H9 (cell line): ENCODE results near the gene CCSER1. TPM values are rescaled to one million over a fixed set of nuclear protein-coding genes. Genes with fewer than 3 reads are reported as not detected.
A peak's percentile ranks its signal among the peaks of the same experiment; 100 is the strongest.

Experiments used
- DNase-seq: peaks from one replicate; pipeline ENCODE4 v3.0.0-alpha.2; 2017
- H2AFZ ChIP-seq: one replicate; pipeline ENCODE4 v1.6.1; 2013; ENCODE audit warnings: mild to moderate bottlenecking, low read length, control low read depth, moderate library complexity
- H2AK5ac ChIP-seq: 2 replicates; pipeline ENCODE4 v1.6.1; 2013; ENCODE audit warnings: low read length, control low read depth, mixed read lengths; ENCODE audit not compliant: insufficient read length
- H2BK120ac ChIP-seq: one replicate; pipeline ENCODE4 v1.6.1; 2013; ENCODE audit warnings: low read depth, mild to moderate bottlenecking, low read length, control low read depth, inconsistent platforms; ENCODE audit not compliant: poor library complexity, severe bottlenecking
- H2BK12ac ChIP-seq: 2 replicates; pipeline ENCODE4 v1.6.1; 2013; ENCODE audit warnings: low read length, control low read depth, mixed read lengths, low read depth; ENCODE audit not compliant: insufficient read length
- H2BK15ac ChIP-seq: 2 replicates; pipeline ENCODE4 v1.6.1; 2013; ENCODE audit warnings: low read depth, low read length, control low read depth
- H2BK20ac ChIP-seq: one replicate; pipeline ENCODE4 v1.6.1; 2013; ENCODE audit warnings: low read depth, mild to moderate bottlenecking, low read length, control low read depth, inconsistent platforms; ENCODE audit not compliant: poor library complexity, severe bottlenecking
- H2BK5ac ChIP-seq: 2 replicates; pipeline ENCODE4 v1.6.1; 2013; ENCODE audit warnings: low read length, control low read depth, mixed read lengths; ENCODE audit not compliant: insufficient read length
- H3K14ac ChIP-seq: 2 replicates; pipeline ENCODE4 v1.6.1; 2013; ENCODE audit warnings: low read length, control low read depth; ENCODE audit not compliant: insufficient read depth
- H3K18ac ChIP-seq: 2 replicates; pipeline ENCODE4 v1.6.1; 2013; ENCODE audit warnings: low read depth, mild to moderate bottlenecking, mixed read lengths, low read length, control low read depth; ENCODE audit not compliant: insufficient read length
- H3K23ac ChIP-seq: 2 replicates; pipeline ENCODE4 v1.6.1; 2013; ENCODE audit warnings: low read length, control low read depth, mixed read lengths, low read depth; ENCODE audit not compliant: insufficient read length
- H3K23me2 ChIP-seq: 2 replicates; pipeline ENCODE4 v1.6.1; 2013; ENCODE audit warnings: low read depth, mild to moderate bottlenecking, mixed read lengths, low read length, control low read depth; ENCODE audit not compliant: insufficient read length, poor library complexity, severe bottlenecking
- H3K27ac ChIP-seq: 2 replicates; pipeline ENCODE4 v1.5.1; 2013; ENCODE audit warnings: low read length, control low read depth, mixed read lengths, low read depth; ENCODE audit not compliant: insufficient read length
- H3K27me3 ChIP-seq: 2 replicates; pipeline ENCODE4 v1.6.1; 2013; ENCODE audit warnings: low read length, control low read depth, inconsistent platforms; ENCODE audit not compliant: insufficient read depth
- H3K4ac ChIP-seq: 2 replicates; pipeline ENCODE4 v1.6.1; 2013; ENCODE audit warnings: low read depth, mild to moderate bottlenecking, control low read depth, inconsistent platforms, low read length, moderate library complexity
- H3K4me1 ChIP-seq: 2 replicates; pipeline ENCODE4 v1.6.1; 2013; ENCODE audit warnings: low read length, control low read depth, inconsistent platforms; ENCODE audit not compliant: insufficient read depth
- H3K4me2 ChIP-seq: 2 replicates; pipeline ENCODE4 v1.6.1; 2013; ENCODE audit warnings: low read length, control low read depth, mixed read lengths; ENCODE audit not compliant: insufficient read length, insufficient read depth
- H3K56ac ChIP-seq: 2 replicates; pipeline ENCODE4 v1.6.1; 2013; ENCODE audit warnings: low read depth, mild to moderate bottlenecking, mixed read lengths, low read length, control low read depth; ENCODE audit not compliant: insufficient read length
- H3K79me1 ChIP-seq: 2 replicates; pipeline ENCODE4 v1.6.1; 2013; ENCODE audit warnings: low read depth, mild to moderate bottlenecking, moderate library complexity, low read length, control low read depth, inconsistent platforms; ENCODE audit not compliant: insufficient read depth, poor library complexity, severe bottlenecking
- H3K79me2 ChIP-seq: 2 replicates; pipeline ENCODE4 v1.6.1; 2013; ENCODE audit warnings: low read length, control low read depth, inconsistent platforms; ENCODE audit not compliant: insufficient read depth
- H3K9ac ChIP-seq: 2 replicates; pipeline ENCODE4 v1.6.1; 2013; ENCODE audit warnings: low read length, control low read depth, mixed read lengths; ENCODE audit not compliant: insufficient read length; ENCODE audit errors: extremely low read depth
- H3K9me3 ChIP-seq: one replicate; pipeline ENCODE4 v1.6.1; 2013; ENCODE audit warnings: low read depth, low read length, inconsistent platforms; ENCODE audit not compliant: control insufficient read depth
- H3T11ph ChIP-seq: one replicate; pipeline ENCODE4 v1.6.1; 2013; ENCODE audit warnings: mild to moderate bottlenecking, low read length, control low read depth, inconsistent platforms
- H4K20me1 ChIP-seq: one replicate; pipeline ENCODE4 v1.6.1; 2013; ENCODE audit not compliant: control insufficient read depth, insufficient read length, insufficient read depth
- H4K5ac ChIP-seq: 2 replicates; pipeline ENCODE4 v1.6.1; 2013; ENCODE audit warnings: low read depth, mild to moderate bottlenecking, mixed read lengths, low read length, control low read depth; ENCODE audit not compliant: insufficient read length
- H4K8ac ChIP-seq: replicated peaks from 2 replicates; pipeline ENCODE4 v1.6.1; 2013; ENCODE audit warnings: low read length, control low read depth, mixed read lengths, low read depth; ENCODE audit not compliant: insufficient read length
- H4K91ac ChIP-seq: 2 replicates; pipeline ENCODE4 v1.6.1; 2013; ENCODE audit warnings: low read depth, mild to moderate bottlenecking, moderate library complexity, mixed read lengths, low read length, control low read depth; ENCODE audit not compliant: insufficient read length
- H3K27ac Mint-ChIP-seq, 3 experiments: 2 replicates in 2 of 3; 3 replicates in 1 of 3; pipeline ENCODE4 v1.8.0; 2020 to 2021; ENCODE audit warnings: mixed read lengths in 3 of 3, mild to moderate bottlenecking in 1 of 3, moderate library complexity in 1 of 3
- H3K27me3 Mint-ChIP-seq: 2 replicates; pipeline ENCODE4 v1.8.0; 2021; ENCODE audit warnings: low read depth, mild to moderate bottlenecking, moderate library complexity, mixed read lengths
- H3K36me3 Mint-ChIP-seq, 3 experiments: 2 replicates in 2 of 3; 3 replicates in 1 of 3; pipeline ENCODE4 v1.8.0; 2020 to 2021; ENCODE audit warnings: low read depth in 3 of 3, mixed read lengths in 3 of 3; ENCODE audit not compliant: insufficient read depth in 1 of 3
- H3K4me1 Mint-ChIP-seq, 2 experiments: 2 replicates each; pipeline ENCODE4 v1.8.0; 2020; ENCODE audit warnings: mixed read lengths in 2 of 2
- H3K4me3 Mint-ChIP-seq, 2 experiments: 2 replicates in 1 of 2; 3 replicates in 1 of 2; pipeline ENCODE4 v1.8.0; 2020 to 2021; ENCODE audit warnings: mild to moderate bottlenecking in 2 of 2, mixed read lengths in 2 of 2, moderate library complexity in 1 of 2
- H3K9me3 Mint-ChIP-seq, 2 experiments: 2 replicates in 1 of 2; 3 replicates in 1 of 2; pipeline ENCODE4 v1.8.0; 2020; ENCODE audit warnings: mild to moderate bottlenecking in 2 of 2, mixed read lengths in 2 of 2, moderate library complexity in 1 of 2
- WGBS: extraction: QIAGEN DNeasy Blood & Tissue Kit; methylation state at CpG from one replicate; pipeline ENCODE4 v1.1.7; 2013; ENCODE audit warnings: missing lambda C conversion rate, low lambda C conversion rate, mixed read lengths; ENCODE audit not compliant: insufficient read length; ENCODE audit errors: extremely low coverage; 5-methylcytosine and 5-hydroxymethylcytosine counted together
- total RNA-seq: library from RNA; stranded (reverse); gene quantifications from 2 replicates; pipeline ENCODE4 v1.2.1, GENCODE V29; 2021
- TF ChIP-seq, protein P1 (sequence below): fragments of 200-600 bp; sonication (generic); conservative IDR thresholded peaks from 3 replicates; pipeline ENCODE4 v1.8.0; 2021; ENCODE audit warnings: antibody characterized with exemption, mild to moderate bottlenecking

Gene CCSER1
- total RNA-seq, 1 experiment from 2014 or later: 0.37 TPM

DNA sequence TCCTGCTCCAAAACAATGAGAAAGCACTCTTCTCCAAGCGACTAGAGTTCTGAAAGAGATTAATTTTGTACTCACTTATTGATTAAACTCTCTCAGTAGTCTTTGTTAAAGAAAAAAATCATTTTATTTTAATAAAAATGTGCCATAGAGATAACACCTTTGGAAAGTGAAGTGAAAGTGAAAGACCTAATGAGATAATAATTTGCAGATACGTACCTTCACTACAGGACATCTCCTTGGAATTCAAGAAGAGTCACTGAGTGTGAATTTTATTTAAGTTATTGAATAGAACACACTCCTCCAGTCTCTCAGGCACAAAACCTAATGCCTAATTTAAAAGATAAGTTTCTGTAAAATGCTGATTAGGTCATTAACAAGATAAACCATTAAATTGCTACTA, 1106.0 kb downstream of the CCSER1 start:
- no peak overlapping the region for H3K9ac ChIP-seq
- no peak overlapping the region for H3K56ac ChIP-seq
- H4K8ac ChIP-seq: no peak overlapping the region
- no peak overlapping the region for H4K5ac ChIP-seq
- no peaks in the 10 kb centered on the region for H3K4me1 ChIP-seq
- H2AFZ ChIP-seq: no peak overlapping the region
- H2BK20ac ChIP-seq: no peak overlapping the region
- H3K14ac ChIP-seq: no peak overlapping the region
- H4K20me1 ChIP-seq: no peaks in the 10 kb centered on the region
- no peak overlapping the region for H2BK5ac ChIP-seq
- no peaks in the 10 kb centered on the region for H3K27me3 Mint-ChIP-seq
- H3K4ac ChIP-seq: no peak overlapping the region
- H2BK120ac ChIP-seq: no peak overlapping the region
- H3K27me3 ChIP-seq: no peaks in the 10 kb centered on the region
- H4K91ac ChIP-seq: no peak overlapping the region
- WGBS: no CpG with 5 or more reads among the region's 2 CpGs
- no peak overlapping the region for H2BK15ac ChIP-seq
- H3K79me2 ChIP-seq: no peaks in the 10 kb centered on the region
- no peak overlapping the region for H3K27ac ChIP-seq
- H3K18ac ChIP-seq: no peak overlapping the region
- H3K9me3 Mint-ChIP-seq: no peaks in the 10 kb centered on the region; a peak in 2 of 5 replicates
- TF ChIP-seq, protein P1, sequence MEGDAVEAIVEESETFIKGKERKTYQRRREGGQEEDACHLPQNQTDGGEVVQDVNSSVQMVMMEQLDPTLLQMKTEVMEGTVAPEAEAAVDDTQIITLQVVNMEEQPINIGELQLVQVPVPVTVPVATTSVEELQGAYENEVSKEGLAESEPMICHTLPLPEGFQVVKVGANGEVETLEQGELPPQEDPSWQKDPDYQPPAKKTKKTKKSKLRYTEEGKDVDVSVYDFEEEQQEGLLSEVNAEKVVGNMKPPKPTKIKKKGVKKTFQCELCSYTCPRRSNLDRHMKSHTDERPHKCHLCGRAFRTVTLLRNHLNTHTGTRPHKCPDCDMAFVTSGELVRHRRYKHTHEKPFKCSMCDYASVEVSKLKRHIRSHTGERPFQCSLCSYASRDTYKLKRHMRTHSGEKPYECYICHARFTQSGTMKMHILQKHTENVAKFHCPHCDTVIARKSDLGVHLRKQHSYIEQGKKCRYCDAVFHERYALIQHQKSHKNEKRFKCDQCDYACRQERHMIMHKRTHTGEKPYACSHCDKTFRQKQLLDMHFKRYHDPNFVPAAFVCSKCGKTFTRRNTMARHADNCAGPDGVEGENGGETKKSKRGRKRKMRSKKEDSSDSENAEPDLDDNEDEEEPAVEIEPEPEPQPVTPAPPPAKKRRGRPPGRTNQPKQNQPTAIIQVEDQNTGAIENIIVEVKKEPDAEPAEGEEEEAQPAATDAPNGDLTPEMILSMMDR: no peak
- no peak overlapping the region for H2AK5ac ChIP-seq
- no peak overlapping the region for H3T11ph ChIP-seq
- no peak overlapping the region for H3K23ac ChIP-seq
- no peak overlapping the region for H3K4me2 ChIP-seq
- no peaks in the 10 kb centered on the region for H3K23me2 ChIP-seq
- H3K36me3 Mint-ChIP-seq: no peaks in the 10 kb centered on the region
- no peaks in the 10 kb centered on the region for H3K79me1 ChIP-seq
- H3K27ac Mint-ChIP-seq: peak overlapping the region; percentile 11 to 73 (median 22); a peak in 3 of 7 replicates
- peaks cover 7 to 8% of the 10 kb centered on the region in 2 experiments for H3K4me1 Mint-ChIP-seq
- DNase-seq: no peak
- H3K9me3 ChIP-seq: no peaks in the 10 kb centered on the region
- no peak overlapping the region for H3K4me3 Mint-ChIP-seq
- no peak overlapping the region for H2BK12ac ChIP-seq
